Heart right ventricle (tissue), 16 donors: ENCODE measurements around the gene BRICD5. TPM values are rescaled to one million over a fixed set of nuclear protein-coding genes. Genes with fewer than 3 reads are reported as not detected.

Experiments used
- ATAC-seq, 8 donors: fragments of 200-7000 bp; cut with Tn5 transposase; one replicate each; pipeline ENCODE4 v1.9.1; 2020; ENCODE audit warnings: mild to moderate bottlenecking in 8 of 8, moderate library complexity in 8 of 8, moderate number of reproducible peaks in 1 of 8
- DNase-seq, 2 donors: peaks; one replicate each; pipeline ENCODE4 v3.0.0-alpha.2; 2020
- H3K27ac ChIP-seq, 10 donors: fragments of 200-600 bp; sonication (generic) in 2 of 10; one replicate each; pipeline versions ENCODE4 v1.5.0 to v1.8.0; 2020 to 2022; ENCODE audit warnings: mild to moderate bottlenecking in 3 of 10
- H3K27me3 ChIP-seq, 7 donors: fragments of 200-600 bp; one replicate each; pipeline ENCODE4 v1.8.0; 2021 to 2022; ENCODE audit warnings: mild to moderate bottlenecking in 2 of 7
- H3K36me3 ChIP-seq, 9 donors: fragments of 200-600 bp; sonication (generic) in 1 of 9; one replicate each; pipeline versions ENCODE4 v1.5.0 to v1.8.0; 2020 to 2022; ENCODE audit warnings: mild to moderate bottlenecking in 2 of 9
- H3K4me1 ChIP-seq, 9 donors: fragments of 200-600 bp; sonication (generic) in 1 of 9; one replicate each; pipeline versions ENCODE4 v1.5.0 to v1.8.0; 2020 to 2022; ENCODE audit warnings: mild to moderate bottlenecking in 4 of 9
- H3K4me3 ChIP-seq, 10 donors: fragments of 200-600 bp; sonication (generic) in 2 of 10; one replicate each; pipeline versions ENCODE4 v1.5.0 to v1.8.0; 2020 to 2022; ENCODE audit warnings: mild to moderate bottlenecking in 7 of 10, moderate library complexity in 2 of 10
- H3K9me3 ChIP-seq, 11 donors: fragments of 200-600 bp in 10 of 11; sonication (generic) in 2 of 11; one replicate each; pipeline versions ENCODE4 v1.5.0 to v1.8.0; 2013 to 2022; ENCODE audit warnings: mild to moderate bottlenecking in 2 of 11, control low read depth in 1 of 11, moderate library complexity in 1 of 11
- CTCF ChIP-seq, 9 donors: fragments of 200-600 bp; sonication (generic) in 2 of 9; IDR thresholded peaks; one replicate each; pipeline versions ENCODE4 v1.5.0 to v1.8.0; 2021 to 2022; ENCODE audit warnings: antibody characterized with exemption in 9 of 9, mild to moderate bottlenecking in 5 of 9, moderate library complexity in 1 of 9
- WGBS, 2 donors: extraction: QIAGEN DNeasy Blood & Tissue Kit; methylation state at CpG; one replicate each; pipeline ENCODE4 v1.1.7; 2013; ENCODE audit warnings: inconsistent platforms in 1 of 2; 5-methylcytosine and 5-hydroxymethylcytosine counted together
- intact Hi-C, 10 donors: fragments of 100-400 bp; cut with DNase I; formaldehyde crosslinking; loops; one replicate each; pipeline versions ENCODE4 v1.11.1 to v1.14.2; 2022
- polyA plus RNA-seq, 2 donors: library from polyadenylated mRNA; stranded (reverse); fragments of 200-250 nt; gene quantifications; one replicate each; pipeline ENCODE4 v1.2.3, GENCODE V29; 2013
- total RNA-seq, 10 donors: library from RNA; stranded (reverse); fragmentation: NEBNext Ultra II Directional in 3 of 10; extraction: Animal tissue kit (Norgen Biotek cat#: 25700) in 3 of 10; gene quantifications; one replicate each; pipeline versions ENCODE4 v1.2.1 to v1.2.4, GENCODE V29; 2021 to 2023
- donor health status: Arrhythmogenic right ventricular cardiomyopathy.
- donor health status: ischemic (EF 13 %, LVEDD 7.1; RV severe dilation, severe dysfunction).
- donor health status: healthy with polysubstance abuse.
- donor health status: DM: no; HTN: yes; CAD: no.
- donor health status: DM: no; HTN: no; CAD: no.
- donor health status: ischemic (EF 25% LVEDD 6.9; RV normal size, moderate dysfunction).
- donor health status: ischemic (EF 25% LVEDD 5.7; RV mildly dilated, moderate dysfunction).
- donor health status: healthy.
- donor health status: DM: yes; HTN: yes; CAD: no.
- donor health status: Ischemic cardiomyopathy.
- donor health status: ischemic (EF 35%, LVEDD 5.7; RV mildly dilated, moderate dysfunction).
- donor health status: nonischemic (EF 11% LVEDD 7.7; RV severe dilation, severe dysfunction).
- donor health status: DM: yes; HTN: yes; CAD: no.
- donor health status: PGD.
- donor health status: ischemic (EF 29% LVEDD 5.4; RV normal size, mild dysfunction).
- donor health status: nonischemic (EF 23%, LVEDD 6.1; RV moderate dilation, normal function).

The BRICD5 gene
- total and polyA plus RNA-seq, 12 donors = 4.3 to 31.7 (median 7.7) TPM

- Histone ChIP-seq H3K4me1 (peaks cover 13 to 29% (median 23%) of the 10 kb centered on the region in 9 donors), H3K27ac (peak overlapping the region in 3 of 10 donors; percentile 1 to 10 (median 9)), H3K36me3 (peaks cover 6 to 68% (median 42%) of the 10 kb centered on the region in 9 donors), H3K27me3 (peaks cover 0 to 30% (median 8%) of the 10 kb centered on the region in 7 donors), H3K9me3 (no peaks in the 10 kb centered on the region), H3K4me3 (peak overlapping the region in 3 of 10 donors; percentile 34 to 49 (median 43))
- intact Hi-C loops = no loop called here
- WGBS, 2 donors = 11 to 12% methylated on average over 60 to 65 of the region's 65 CpGs
- peak in 6 of 8 donors; percentile 11 to 35 (median 30) for ATAC-seq
- DNase-seq = no peak
- no peak for TF ChIP-seq CTCF (IDR thresholded peaks at IDR 0.05)
These were observed 27.0 kb upstream of the BRICD5 start for GRCh38 chr16:2237493-2238149.

GRCh38 chr16:2237102-2237482, 26.4 kb upstream of the BRICD5 start:
- peaks cover 8 to 68% (median 42%) of the 10 kb centered on the region in 9 donors for H3K36me3 ChIP-seq
- peaks cover 0 to 30% (median 8%) of the 10 kb centered on the region in 7 donors for H3K27me3 ChIP-seq
- no peak overlapping the region for H3K27ac ChIP-seq
- peaks cover 13 to 29% (median 23%) of the 10 kb centered on the region in 9 donors for H3K4me1 ChIP-seq
- intact Hi-C loops = no loop called here
- TF ChIP-seq CTCF (IDR thresholded peaks at IDR 0.05) = no peak
- no peaks in the 10 kb centered on the region for H3K9me3 ChIP-seq
- ATAC-seq (peak in 1 of 8 donors; percentile 2), DNase-seq (no peak)
- WGBS, 2 donors = 4 to 7% methylated on average over 27 to 40 of the region's 40 CpGs
- H3K4me3 ChIP-seq = peak overlapping the region in 8 of 10 donors; percentile 10 to 49 (median 38)

GRCh38 chr16:2236337-2237101, 25.9 kb upstream of the BRICD5 start, which contains the start of gene DNASE1L2:
TSS of gene DNASE1L2 (plus strand) at chr16:2236444. CDS start at chr16:2236817, 373 bp downstream.
- DNase-seq (no peak), ATAC-seq (peak; percentile 15 to 51 (median 33))
- Histone ChIP-seq H3K27me3 (peaks cover 0 to 30% (median 8%) of the 10 kb centered on the region in 7 donors), H3K9me3 (no peaks in the 10 kb centered on the region), H3K27ac (no peak within 1 kb of the TSS), H3K4me3 (peak within 1 kb of the TSS in 9 of 10 donors; percentile 7 to 49 (median 34)), H3K4me1 (peaks cover 13 to 29% (median 23%) of the 10 kb centered on the region in 9 donors), H3K36me3 (peaks cover 8 to 68% (median 39%) of the 10 kb centered on the region in 9 donors)
- intact Hi-C loops = no loop called here
- 3% methylated on average over 40 to 64 of the region's 64 CpGs for WGBS, 2 donors
- no peak for TF ChIP-seq CTCF (IDR thresholded peaks at IDR 0.05)

GRCh38 chr16:2235695-2236336, 25.2 kb upstream of the BRICD5 start:
- no peak for DNase-seq
- no peak for TF ChIP-seq CTCF (IDR thresholded peaks at IDR 0.05)
- intact Hi-C loops = no loop called here
- no peak for ATAC-seq
- 80 to 81% methylated on average over 19 of the region's 19 CpGs for WGBS, 2 donors
- peaks cover 13 to 68% (median 37%) of the 10 kb centered on the region in 9 donors for H3K36me3 ChIP-seq
- no peaks in the 10 kb centered on the region for H3K9me3 ChIP-seq
- H3K27me3 ChIP-seq = peaks cover 0 to 30% (median 8%) of the 10 kb centered on the region in 7 donors
- no peak overlapping the region for H3K27ac ChIP-seq
- peaks cover 13 to 29% (median 23%) of the 10 kb centered on the region in 9 donors for H3K4me1 ChIP-seq
- H3K4me3 ChIP-seq = peak overlapping the region in 3 of 10 donors; percentile 34 to 49 (median 42)
